ENCODE data around the gene CARS1.

DNA sequence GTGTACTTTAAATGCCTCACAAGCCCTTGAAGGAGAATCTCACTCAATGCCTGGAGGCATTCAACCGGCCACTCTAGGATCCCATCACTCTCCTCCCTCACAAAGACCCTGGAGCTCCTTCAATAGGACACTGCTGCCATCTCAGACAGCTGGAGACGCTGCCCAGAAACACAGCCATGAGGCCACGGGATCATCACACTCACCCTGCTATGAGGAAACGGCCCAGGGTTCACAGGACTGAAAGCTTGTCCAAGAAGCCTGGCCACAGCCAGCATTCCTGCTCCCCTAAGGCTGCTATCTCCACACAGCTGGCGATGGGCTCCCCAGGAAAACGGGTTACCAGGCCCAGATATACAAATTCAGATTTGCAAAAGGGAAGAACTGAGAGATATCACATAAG lies 13.2 kb downstream of the CARS1 start:
- TF ChIP-seq, protein P1, sequence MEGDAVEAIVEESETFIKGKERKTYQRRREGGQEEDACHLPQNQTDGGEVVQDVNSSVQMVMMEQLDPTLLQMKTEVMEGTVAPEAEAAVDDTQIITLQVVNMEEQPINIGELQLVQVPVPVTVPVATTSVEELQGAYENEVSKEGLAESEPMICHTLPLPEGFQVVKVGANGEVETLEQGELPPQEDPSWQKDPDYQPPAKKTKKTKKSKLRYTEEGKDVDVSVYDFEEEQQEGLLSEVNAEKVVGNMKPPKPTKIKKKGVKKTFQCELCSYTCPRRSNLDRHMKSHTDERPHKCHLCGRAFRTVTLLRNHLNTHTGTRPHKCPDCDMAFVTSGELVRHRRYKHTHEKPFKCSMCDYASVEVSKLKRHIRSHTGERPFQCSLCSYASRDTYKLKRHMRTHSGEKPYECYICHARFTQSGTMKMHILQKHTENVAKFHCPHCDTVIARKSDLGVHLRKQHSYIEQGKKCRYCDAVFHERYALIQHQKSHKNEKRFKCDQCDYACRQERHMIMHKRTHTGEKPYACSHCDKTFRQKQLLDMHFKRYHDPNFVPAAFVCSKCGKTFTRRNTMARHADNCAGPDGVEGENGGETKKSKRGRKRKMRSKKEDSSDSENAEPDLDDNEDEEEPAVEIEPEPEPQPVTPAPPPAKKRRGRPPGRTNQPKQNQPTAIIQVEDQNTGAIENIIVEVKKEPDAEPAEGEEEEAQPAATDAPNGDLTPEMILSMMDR (conservative IDR thresholded peaks at IDR 0.05; ENCODE audit: low read depth in 2 of 2) = no peak
- TF ChIP-seq, protein P2, sequence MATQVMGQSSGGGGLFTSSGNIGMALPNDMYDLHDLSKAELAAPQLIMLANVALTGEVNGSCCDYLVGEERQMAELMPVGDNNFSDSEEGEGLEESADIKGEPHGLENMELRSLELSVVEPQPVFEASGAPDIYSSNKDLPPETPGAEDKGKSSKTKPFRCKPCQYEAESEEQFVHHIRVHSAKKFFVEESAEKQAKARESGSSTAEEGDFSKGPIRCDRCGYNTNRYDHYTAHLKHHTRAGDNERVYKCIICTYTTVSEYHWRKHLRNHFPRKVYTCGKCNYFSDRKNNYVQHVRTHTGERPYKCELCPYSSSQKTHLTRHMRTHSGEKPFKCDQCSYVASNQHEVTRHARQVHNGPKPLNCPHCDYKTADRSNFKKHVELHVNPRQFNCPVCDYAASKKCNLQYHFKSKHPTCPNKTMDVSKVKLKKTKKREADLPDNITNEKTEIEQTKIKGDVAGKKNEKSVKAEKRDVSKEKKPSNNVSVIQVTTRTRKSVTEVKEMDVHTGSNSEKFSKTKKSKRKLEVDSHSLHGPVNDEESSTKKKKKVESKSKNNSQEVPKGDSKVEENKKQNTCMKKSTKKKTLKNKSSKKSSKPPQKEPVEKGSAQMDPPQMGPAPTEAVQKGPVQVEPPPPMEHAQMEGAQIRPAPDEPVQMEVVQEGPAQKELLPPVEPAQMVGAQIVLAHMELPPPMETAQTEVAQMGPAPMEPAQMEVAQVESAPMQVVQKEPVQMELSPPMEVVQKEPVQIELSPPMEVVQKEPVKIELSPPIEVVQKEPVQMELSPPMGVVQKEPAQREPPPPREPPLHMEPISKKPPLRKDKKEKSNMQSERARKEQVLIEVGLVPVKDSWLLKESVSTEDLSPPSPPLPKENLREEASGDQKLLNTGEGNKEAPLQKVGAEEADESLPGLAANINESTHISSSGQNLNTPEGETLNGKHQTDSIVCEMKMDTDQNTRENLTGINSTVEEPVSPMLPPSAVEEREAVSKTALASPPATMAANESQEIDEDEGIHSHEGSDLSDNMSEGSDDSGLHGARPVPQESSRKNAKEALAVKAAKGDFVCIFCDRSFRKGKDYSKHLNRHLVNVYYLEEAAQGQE (IDR thresholded peaks at IDR 0.05; ENCODE audit: unreplicated experiment) = no peak
- no peak for TF ChIP-seq POLR2AphosphoS5 (IDR thresholded peaks at IDR 0.05; ENCODE audit: low read depth)
- TF ChIP-seq EZH2phosphoT487 (IDR thresholded peaks at IDR 0.05; ENCODE audit: unreplicated experiment) = no peak
- no peak for TF ChIP-seq CREB1 (CRISPR knock-in tag; IDR thresholded peaks at IDR 0.05; ENCODE audit: low read depth)
- no peak for TF ChIP-seq EZH2 (IDR thresholded peaks at IDR 0.05; ENCODE audit: low read depth, unreplicated experiment)
- TF ChIP-seq JUNB (IDR thresholded peaks at IDR 0.05; ENCODE audit: unreplicated experiment) = no peak
- no peak for TF ChIP-seq NANOG (IDR thresholded peaks at IDR 0.05; ENCODE audit: borderline replicate concordance)

Data from GM23338 (cell line).